Esophagus muscularis mucosa (tissue), 4 donors: ENCODE results near the gene ROBO4.

Source experiments
- EP300 ChIP-seq: sonication (generic); formaldehyde crosslinking; IDR thresholded peaks from one replicate; pipeline ENCODE4 v1.6.1; 2017; ENCODE audit warnings: antibody characterized with exemption
- POLR2A ChIP-seq: fragments of 450-650 bp; IDR thresholded peaks from one replicate; pipeline ENCODE4 v1.6.1; 2017; ENCODE audit warnings: antibody characterized with exemption, moderate library complexity, mild to moderate bottlenecking, low read depth
- POLR2AphosphoS5 ChIP-seq, 2 donors: sonication (generic); formaldehyde crosslinking; IDR thresholded peaks; one replicate each; pipeline ENCODE4 v1.6.1; 2017; ENCODE audit warnings: antibody characterized with exemption in 2 of 2
- TF ChIP-seq, protein P1 (sequence below), 3 experiments: fragments of 200-600 bp in 2 of 3; fragments of 450-650 bp in 1 of 3; sonication (generic) in 2 of 3; IDR thresholded peaks; one replicate each; pipeline ENCODE4 v1.5.1; 2017 to 2019; ENCODE audit warnings: antibody characterized with exemption in 3 of 3, mild to moderate bottlenecking in 2 of 3, moderate library complexity in 1 of 3

DNA sequence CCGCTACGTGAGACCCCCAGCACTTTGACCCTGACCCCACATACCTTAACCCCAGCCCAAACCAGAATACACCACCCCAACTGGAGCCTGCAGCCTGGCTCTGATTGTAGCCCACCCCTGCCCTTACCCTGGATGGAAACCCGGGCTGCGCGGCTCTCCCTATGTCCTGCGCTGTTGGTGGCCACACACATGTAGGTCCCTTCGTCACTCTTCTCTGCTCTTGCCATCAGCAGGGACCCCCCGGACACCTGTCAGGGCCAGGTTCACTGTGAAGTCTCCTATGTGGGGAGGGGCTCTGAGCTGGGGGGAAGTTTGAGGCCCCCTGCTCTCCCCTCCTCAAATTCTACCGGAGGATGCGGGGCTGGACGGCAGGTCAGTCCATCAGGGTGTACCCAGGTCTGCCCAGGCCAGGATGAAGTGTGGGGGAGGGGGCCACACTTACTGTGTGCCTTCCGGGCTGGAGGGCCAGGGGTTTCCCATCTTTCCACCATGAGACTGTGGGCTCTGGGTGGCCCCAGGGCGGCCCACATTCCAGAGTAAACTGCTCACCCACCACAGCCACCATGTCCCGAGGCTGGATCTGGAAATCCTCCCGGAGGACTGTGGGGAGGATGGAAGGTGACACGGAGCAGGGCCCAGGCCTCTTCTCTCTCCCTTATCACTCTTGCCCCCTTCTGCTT is 1.5 kb downstream of the ROBO4 start:
- TF ChIP-seq, protein P1, sequence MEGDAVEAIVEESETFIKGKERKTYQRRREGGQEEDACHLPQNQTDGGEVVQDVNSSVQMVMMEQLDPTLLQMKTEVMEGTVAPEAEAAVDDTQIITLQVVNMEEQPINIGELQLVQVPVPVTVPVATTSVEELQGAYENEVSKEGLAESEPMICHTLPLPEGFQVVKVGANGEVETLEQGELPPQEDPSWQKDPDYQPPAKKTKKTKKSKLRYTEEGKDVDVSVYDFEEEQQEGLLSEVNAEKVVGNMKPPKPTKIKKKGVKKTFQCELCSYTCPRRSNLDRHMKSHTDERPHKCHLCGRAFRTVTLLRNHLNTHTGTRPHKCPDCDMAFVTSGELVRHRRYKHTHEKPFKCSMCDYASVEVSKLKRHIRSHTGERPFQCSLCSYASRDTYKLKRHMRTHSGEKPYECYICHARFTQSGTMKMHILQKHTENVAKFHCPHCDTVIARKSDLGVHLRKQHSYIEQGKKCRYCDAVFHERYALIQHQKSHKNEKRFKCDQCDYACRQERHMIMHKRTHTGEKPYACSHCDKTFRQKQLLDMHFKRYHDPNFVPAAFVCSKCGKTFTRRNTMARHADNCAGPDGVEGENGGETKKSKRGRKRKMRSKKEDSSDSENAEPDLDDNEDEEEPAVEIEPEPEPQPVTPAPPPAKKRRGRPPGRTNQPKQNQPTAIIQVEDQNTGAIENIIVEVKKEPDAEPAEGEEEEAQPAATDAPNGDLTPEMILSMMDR (IDR thresholded peaks at IDR 0.05), result no peak
- no peak for TF ChIP-seq POLR2AphosphoS5 (IDR thresholded peaks at IDR 0.05)
- no peak for TF ChIP-seq POLR2A
- TF ChIP-seq EP300, result no peak
